DND-41 (cell line): ENCODE measurements around the gene SNX9.
"Not testable (repeated sequence)": the region's sequence is repeated elsewhere in the genome, so short reads cannot be mapped to it uniquely, and the experiment has no call there.

Source experiments
- ATAC-seq: fragments of 200-7000 bp; cut with Tn5 transposase; 3 replicates; pipeline ENCODE4 v1.9.1; 2021; ENCODE audit warnings: low read depth; ENCODE audit not compliant: insufficient read depth
- DNase-seq: peaks from one replicate; pipeline ENCODE4 v3.0.0-alpha.2; 2020
- H2AFZ ChIP-seq: 2 replicates; pipeline ENCODE4 v1.6.0; 2012; ENCODE audit warnings: low read depth, low read length
- H3K27ac ChIP-seq: 2 replicates; pipeline ENCODE4 v1.5.1; 2012; ENCODE audit warnings: low read length, inconsistent platforms
- H3K27me3 ChIP-seq: fragments of 200-600 bp; sonication (generic); 2 replicates; pipeline ENCODE4 v1.6.0; 2012; ENCODE audit warnings: low read length, mild to moderate bottlenecking, inconsistent platforms; ENCODE audit not compliant: insufficient read depth, poor library complexity
- H3K36me3 ChIP-seq: 2 replicates; pipeline ENCODE4 v1.5.1; 2012; ENCODE audit warnings: low read length, inconsistent platforms; ENCODE audit not compliant: insufficient read depth
- H3K4me1 ChIP-seq: 2 replicates; pipeline ENCODE4 v1.5.1; 2012; ENCODE audit warnings: mild to moderate bottlenecking, low read length; ENCODE audit not compliant: insufficient read depth
- H3K4me2 ChIP-seq: 2 replicates; pipeline ENCODE4 v1.6.0; 2012; ENCODE audit warnings: mild to moderate bottlenecking, moderate library complexity, low read length, inconsistent platforms; ENCODE audit not compliant: insufficient read depth
- H3K4me3 ChIP-seq, 2 experiments: fragments of 200-600 bp in 1 of 2; shearing (Covaris generic) in 1 of 2; 2 replicates each; pipeline ENCODE4 v1.5.1; 2012 to 2016; ENCODE audit warnings: inconsistent platforms in 2 of 2, low read length in 2 of 2, mild to moderate bottlenecking in 2 of 2, low read depth in 1 of 2, moderate library complexity in 1 of 2
- H3K79me2 ChIP-seq: 2 replicates; pipeline ENCODE4 v1.6.0; 2012; ENCODE audit warnings: low read length, inconsistent platforms; ENCODE audit not compliant: insufficient read depth
- H3K9ac ChIP-seq: 2 replicates; pipeline ENCODE4 v1.6.0; 2012; ENCODE audit warnings: low read depth, mild to moderate bottlenecking, inconsistent platforms, low read length, moderate library complexity
- H3K9me3 ChIP-seq: 2 replicates; pipeline ENCODE4 v1.5.1; 2012; ENCODE audit warnings: low read length, moderate library complexity, mild to moderate bottlenecking, inconsistent platforms; ENCODE audit not compliant: insufficient read depth, severe bottlenecking
- H4K20me1 ChIP-seq: 2 replicates; pipeline ENCODE4 v1.6.0; 2012; ENCODE audit warnings: low read length; ENCODE audit not compliant: insufficient read depth
- CTCF ChIP-seq: IDR thresholded peaks from 2 replicates; pipeline ENCODE4 v1.5.1; 2012; ENCODE audit warnings: borderline replicate concordance, low read length, moderate library complexity, mild to moderate bottlenecking; ENCODE audit not compliant: poor library complexity, severe bottlenecking; ENCODE audit errors: extremely low read depth
- EZH2 ChIP-seq: IDR thresholded peaks from 3 replicates; pipeline ENCODE4 v1.6.1; 2012; ENCODE audit warnings: borderline replicate concordance, low read depth, mild to moderate bottlenecking, moderate library complexity, low read length, inconsistent platforms; ENCODE audit not compliant: severe bottlenecking

Gene SNX9

GRCh38 chr6:157853018-157853805 lies 30.2 kb downstream of the SNX9 start:
- Histone ChIP-seq H4K20me1 (no peaks in the 10 kb centered on the region), H3K4me3 (no peak overlapping the region), H3K79me2 (no peaks in the 10 kb centered on the region), H3K36me3 (no peaks in the 10 kb centered on the region), H3K27me3 (no peaks in the 10 kb centered on the region), H3K4me2 (no peak overlapping the region), H3K27ac (no peak overlapping the region), H3K9ac (no peak overlapping the region), H3K4me1 (no peaks in the 10 kb centered on the region), H2AFZ (no peak overlapping the region), H3K9me3 (peaks cover 8% of the 10 kb centered on the region)
- no peak for ATAC-seq
- DNase-seq, result no peak
- no peak for TF ChIP-seq CTCF

DNA sequence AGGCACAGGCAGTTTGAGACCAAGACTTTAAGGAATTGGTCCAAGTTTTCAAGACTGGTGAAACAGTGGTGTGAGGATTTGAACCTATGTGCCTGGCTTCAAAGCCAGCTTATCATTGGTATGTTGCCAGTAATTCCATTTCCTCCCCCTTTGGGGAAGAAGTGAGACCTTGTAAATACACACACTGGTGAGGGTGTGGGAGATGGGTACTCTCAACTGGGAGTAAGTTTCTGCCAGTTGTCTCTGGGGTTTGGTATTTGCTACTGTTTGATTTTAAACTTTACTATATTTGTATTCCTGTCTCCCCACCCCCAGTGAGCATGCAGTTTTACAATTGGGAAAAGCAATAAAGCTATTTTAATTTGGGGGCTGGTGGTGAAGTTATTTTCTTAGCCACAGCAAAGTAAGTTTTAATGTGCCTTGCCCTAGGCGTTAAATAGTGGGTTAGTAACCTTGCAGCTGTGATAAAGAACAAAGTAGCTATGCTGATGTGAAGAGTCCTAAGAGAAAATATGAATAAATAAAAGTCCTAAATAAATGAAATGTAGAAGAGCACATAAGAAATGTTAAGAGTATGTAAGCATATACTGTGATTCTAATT lies 31.0 kb downstream of the SNX9 start:
- Histone ChIP-seq H3K36me3 (no peaks in the 10 kb centered on the region), H3K4me1 (no peaks in the 10 kb centered on the region), H3K79me2 (no peaks in the 10 kb centered on the region), H3K27me3 (no peaks in the 10 kb centered on the region), H3K4me2 (no peak overlapping the region), H2AFZ (no peak overlapping the region), H3K4me3 (no peak overlapping the region), H3K27ac (no peak overlapping the region), H4K20me1 (no peaks in the 10 kb centered on the region), H3K9ac (no peak overlapping the region), H3K9me3 (peaks cover 8% of the 10 kb centered on the region)
- TF ChIP-seq CTCF, result no peak
- TF ChIP-seq EZH2, result no peak
- ATAC-seq (no peak), DNase-seq (no peak)

GRCh38 chr6:157855325-157855724 lies 32.3 kb downstream of the SNX9 start:
- Histone ChIP-seq H3K9ac (no peak overlapping the region), H4K20me1 (no peaks in the 10 kb centered on the region), H3K4me2 (no peak overlapping the region), H3K79me2 (no peaks in the 10 kb centered on the region), H3K36me3 (no peaks in the 10 kb centered on the region), H3K9me3 (peaks cover 8% of the 10 kb centered on the region), H3K4me1 (no peaks in the 10 kb centered on the region), H3K27me3 (peaks cover under 1% of the 10 kb centered on the region), H2AFZ (no peak overlapping the region), H3K4me3 (no peak overlapping the region), H3K27ac (no peak overlapping the region)
- no peak for ATAC-seq
- TF ChIP-seq CTCF (no peak), EZH2 (no peak)
- DNase-seq, result no peak

- not testable (repeated sequence) for H3K36me3 ChIP-seq, DNase-seq, H3K9me3 ChIP-seq, H3K79me2 ChIP-seq, H3K27ac ChIP-seq, H3K27me3 ChIP-seq, H2AFZ ChIP-seq, H3K4me2 ChIP-seq, H3K9ac ChIP-seq, ATAC-seq, H3K4me3 ChIP-seq, H3K4me1 ChIP-seq, H4K20me1 ChIP-seq
Observed at GRCh38 chr6:157855804-157856203, 32.8 kb downstream of the SNX9 start.

DNA sequence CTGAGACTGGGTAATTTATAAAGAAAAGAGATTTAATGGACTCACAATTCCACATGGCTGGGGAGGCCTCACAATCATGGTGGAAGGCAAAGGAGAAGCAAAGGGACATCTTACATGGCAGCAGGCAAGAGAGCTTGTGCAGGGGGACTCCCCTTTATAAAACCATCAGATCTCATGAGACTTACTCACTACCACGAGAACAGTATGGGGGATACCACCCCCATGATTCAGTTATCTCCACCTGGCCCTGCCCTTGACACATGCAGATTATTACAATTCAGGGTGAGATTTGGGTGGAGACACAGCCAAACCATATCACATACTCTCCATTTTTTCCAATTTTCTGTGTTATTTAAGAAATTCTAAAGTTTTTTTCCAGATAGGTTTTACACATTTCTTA lies 35.6 kb downstream of the SNX9 start:
- not testable (repeated sequence) for ATAC-seq, H3K4me1 ChIP-seq, H4K20me1 ChIP-seq, H2AFZ ChIP-seq, DNase-seq, H3K36me3 ChIP-seq, H3K79me2 ChIP-seq, H3K4me2 ChIP-seq, H3K9me3 ChIP-seq, H3K4me3 ChIP-seq, H3K27ac ChIP-seq, H3K9ac ChIP-seq
- H3K27me3 ChIP-seq, result peaks cover 21% of the 10 kb centered on the region
